K562 (cell line): ENCODE measurements around the gene LACTB. TPM values are rescaled to one million over a fixed set of nuclear protein-coding genes. Genes with fewer than 3 reads are reported as not detected.

Source experiments
- ATAC-seq: fragments of 200-7000 bp; cut with Tn5 transposase; 3 replicates; pipeline ENCODE4 v1.9.1; 2020; ENCODE audit warnings: moderate library complexity
- BruUV-seq: library from RNA; stranded (reverse); fragments of 400-500 nt; replicated peaks from 2 replicates; lab custom pipeline; 2021; lab: Mats Ljungman, UMichigan
- CTCF ChIA-PET: fragments of 300-600 bp; formaldehyde crosslinking; extraction: SDS; loops from one replicate; lab custom pipeline; 2021; ENCODE audit warnings: low intra/inter-chr PET ratio; lab: Yijun Ruan, JAX
- POLR2A ChIA-PET: fragments of 300-600, 350-650 bp; sonication (Branson Sonifier 250); formaldehyde crosslinking; extraction: SDS; loops from one replicate; lab custom pipeline; 2021; ENCODE audit warnings: antibody characterized with exemption, inconsistent platforms; lab: Yijun Ruan, JAX
- DNase-seq, 4 experiments: peaks; one replicate each; pipeline versions ENCODE4 v3.0.0 to v3.0.0-alpha.2; 2011 to 2018; ENCODE audit warnings: low spot score in 3 of 4, mixed read lengths in 3 of 4; ENCODE audit errors: extremely low read depth in 1 of 4
- FAIRE-seq: peaks from 2 replicates; lab custom pipeline; 2011; peaks lifted over from hg19 to GRCh38; lab: Jason Lieb, UNC
- H2AFZ ChIP-seq: 2 replicates; pipeline ENCODE4 v1.6.0; 2011; ENCODE audit warnings: low read depth, low read length, control low read depth, inconsistent platforms
- H3K27ac ChIP-seq: fragments of 200-600 bp; 3 replicates; pipeline ENCODE4 v1.8.0; 2011; ENCODE audit warnings: low read depth, mild to moderate bottlenecking, control low read depth, inconsistent platforms, low read length, moderate library complexity, mixed read lengths; ENCODE audit errors: extremely low read depth
- H3K27me3 ChIP-seq, 2 experiments: fragments of 300-600 bp in 1 of 2; 2 replicates in 1 of 2; 3 replicates in 1 of 2; pipeline versions ENCODE4 v1.6.0 to v1.8.0; 2011; ENCODE audit warnings: inconsistent platforms in 2 of 2, low read length in 2 of 2, mild to moderate bottlenecking in 1 of 2, mixed read lengths in 1 of 2, moderate library complexity in 1 of 2; ENCODE audit not compliant: control insufficient read depth in 2 of 2, insufficient read depth in 2 of 2
- H3K36me3 ChIP-seq: fragments of 300-600 bp; 3 replicates; pipeline ENCODE4 v1.8.0; 2011; ENCODE audit warnings: mild to moderate bottlenecking, low read length, inconsistent platforms; ENCODE audit not compliant: control insufficient read depth, insufficient read depth
- H3K4me1 ChIP-seq, 2 experiments: fragments of 200-600 bp in 1 of 2; replicated peaks in 1 of 2; 2 replicates in 1 of 2; 3 replicates in 1 of 2; pipeline versions ENCODE4 v1.5.1 to v1.8.0; 2011; ENCODE audit warnings: inconsistent platforms in 2 of 2, low read length in 2 of 2, mild to moderate bottlenecking in 1 of 2, mixed read lengths in 1 of 2, moderate library complexity in 1 of 2; ENCODE audit not compliant: control insufficient read depth in 2 of 2, insufficient read depth in 2 of 2
- H3K4me2 ChIP-seq: 2 replicates; pipeline ENCODE4 v1.6.1; 2011; ENCODE audit warnings: low read length, control low read depth, inconsistent platforms, mixed read lengths; ENCODE audit not compliant: insufficient read depth
- H3K4me3 ChIP-seq: fragments of 200-600 bp; sonication (generic), shearing (Covaris generic); 2 replicates; pipeline ENCODE4 v1.5.1; 2016; ENCODE audit warnings: control low read depth, inconsistent platforms
- H3K79me2 ChIP-seq: fragments of 200-600 bp; 3 replicates; pipeline ENCODE4 v1.8.0; 2011; ENCODE audit warnings: low read length, inconsistent platforms; ENCODE audit not compliant: control insufficient read depth, insufficient read depth
- H3K9ac ChIP-seq, 2 experiments: 2 replicates each; pipeline versions ENCODE4 v1.6.0 to v1.6.1; 2011; ENCODE audit warnings: low read depth in 2 of 2, low read length in 2 of 2, control low read depth in 1 of 2, inconsistent platforms in 1 of 2, mild to moderate bottlenecking in 1 of 2, mixed read lengths in 1 of 2; ENCODE audit not compliant: insufficient read depth in 1 of 2
- H3K9me1 ChIP-seq: one replicate; pipeline ENCODE4 v1.6.0; 2011; ENCODE audit warnings: inconsistent platforms, mild to moderate bottlenecking, low read length, moderate library complexity; ENCODE audit not compliant: control insufficient read depth, insufficient read depth
- H3K9me3 ChIP-seq: replicated peaks from 2 replicates; pipeline ENCODE4 v1.5.1; 2011; ENCODE audit warnings: low read depth, low read length, inconsistent platforms; ENCODE audit not compliant: control insufficient read depth, insufficient read depth
- H4K20me1 ChIP-seq: replicated peaks from 2 replicates; pipeline ENCODE4 v1.6.1; 2011; ENCODE audit warnings: low read length, inconsistent platforms, mixed read lengths; ENCODE audit not compliant: control insufficient read depth, insufficient read depth
- BMI1 ChIP-seq: fragments of 150-350 bp; IDR thresholded peaks from 2 replicates; pipeline ENCODE4 v1.6.1; 2014; ENCODE audit warnings: low read length
- RCOR1 ChIP-seq, 2 experiments: IDR thresholded peaks; 2 replicates each; pipeline ENCODE4 v1.6.1; 2012; ENCODE audit warnings: low read depth in 2 of 2, low read length in 2 of 2, borderline replicate concordance in 1 of 2, improper control_type of control experiment in 1 of 2
- SIN3A ChIP-seq, 2 experiments: fragments of 150-350 bp in 1 of 2; IDR thresholded peaks; 2 replicates each; pipeline ENCODE4 v1.6.1; 2011 to 2016; ENCODE audit warnings: borderline replicate concordance in 2 of 2, low read depth in 2 of 2, low read length in 2 of 2, mild to moderate bottlenecking in 2 of 2, moderate library complexity in 2 of 2; ENCODE audit not compliant: control insufficient read depth in 1 of 2
- TAL1 ChIP-seq: fragments of 450-650 bp; IDR thresholded peaks from 2 replicates; pipeline ENCODE4 v1.6.1; 2016; ENCODE audit warnings: mild to moderate bottlenecking
- ZC3H11A ChIP-seq: IDR thresholded peaks from 2 replicates; pipeline ENCODE4 v1.6.1; 2012; ENCODE audit warnings: low read depth, low read length, improper control_type of control experiment
- WGBS: fragments of 100-300 bp; shearing (Covaris generic); methylation state at CpG from one replicate; pipeline ENCODE4 v1.1.6; 2016; ENCODE audit warnings: low coverage, mixed read lengths; ENCODE audit not compliant: insufficient coverage; ENCODE audit errors: missing lambda C conversion rate; 5-methylcytosine and 5-hydroxymethylcytosine counted together
- in situ Hi-C: fragments of 300-500 bp; cut with MboI; formaldehyde crosslinking; loops from 4 replicates; pipeline ENCODE4 v1.15.0; 2018; ENCODE audit warnings: inconsistent platforms, mixed read lengths
- intact Hi-C: fragments of 100-400 bp; cut with micrococcal nuclease; formaldehyde crosslinking; loops from 2 replicates; pipeline ENCODE4 v1.14.2; 2022
- polyA plus RNA-seq, 8 experiments: library from polyadenylated mRNA; depleted of rRNA in 4 of 8; stranded (reverse) in 5 of 8; unstranded in 3 of 8; fragments of >200 nt; fragmentation: Nextera tagmentation in 2 of 8; fragmentation: Illumina TruSeq in 1 of 8; extraction: Ambion mirVana in 2 of 8; extraction: Trizol in 1 of 8; gene quantifications; 2 replicates each; pipeline versions ENCODE4 v1.2.1 to v1.2.3, GENCODE V29; 2011 to 2014; ENCODE audit warnings: inconsistent platforms in 1 of 8, missing spikeins in 1 of 8
- total RNA-seq, 7 experiments: library from RNA; depleted of rRNA in 6 of 7; stranded (reverse); fragments of >200 nt in 6 of 7; fragmentation: Illumina TruSeq in 2 of 7; extraction: Trizol in 2 of 7; gene quantifications; 2 replicates each; pipeline versions ENCODE4 v1.2.1 to v1.2.3, GENCODE V29; 2011 to 2021; ENCODE audit warnings: low replicate concordance in 1 of 7

Gene LACTB
- total and polyA plus RNA-seq, 9 of the 15 experiments (the other 6 are each of a cell fraction or from before 2014, with no cell fraction given), result 3.1 to 15.5 (median 9.8) TPM

DNA sequence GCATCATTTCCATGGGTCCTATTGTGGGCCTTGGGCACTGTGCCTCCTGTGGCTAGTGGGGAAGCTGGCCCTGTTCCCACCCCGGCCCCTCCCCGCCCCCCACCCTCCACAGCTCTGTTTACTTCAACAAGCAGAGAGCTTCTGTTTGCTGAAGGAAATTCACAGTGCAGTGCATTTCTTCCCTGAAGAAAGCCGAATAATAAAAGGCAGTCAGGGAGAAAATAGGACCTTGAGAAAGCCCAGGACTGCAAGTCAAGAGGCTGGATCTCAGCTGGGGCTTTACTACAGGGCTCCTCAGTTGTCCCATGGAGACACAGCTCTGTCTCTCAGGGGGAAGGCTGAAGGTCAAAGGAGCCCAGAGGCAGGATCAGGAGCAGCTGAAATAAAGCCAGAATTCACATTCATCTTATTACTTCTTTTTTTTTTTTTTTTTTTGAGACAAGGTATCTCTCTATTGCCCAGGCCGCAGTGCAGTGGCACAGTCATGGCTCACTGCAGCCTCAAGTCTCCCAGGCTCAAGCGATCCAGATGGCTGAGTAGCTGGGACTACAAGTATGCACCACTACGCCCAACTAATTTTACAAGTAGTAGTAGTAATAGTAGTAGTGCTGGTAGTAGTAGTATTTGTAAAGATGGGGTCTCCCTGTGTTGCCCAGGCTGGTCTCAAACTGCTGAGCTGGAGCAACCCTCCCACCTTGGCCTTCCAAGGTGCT, 33.0 kb upstream of the LACTB start:
- no peak for FAIRE-seq
- DNase-seq, result no peak
- Histone ChIP-seq H3K4me1 (peaks cover 0 to 5% of the 10 kb centered on the region in 2 experiments; a peak in 2 of 5 replicates), H4K20me1 (no peaks in the 10 kb centered on the region), H3K4me2 (no peak overlapping the region), H3K27me3 (0 out of 5 replicates have a peak, but pooled peaks cover 0 to 3% of the 10 kb centered on the region in 2 experiments), H3K9me1 (no peaks in the 10 kb centered on the region), H3K79me2 (no peaks in the 10 kb centered on the region), H3K36me3 (no peaks in the 10 kb centered on the region), H3K27ac (no peak overlapping the region), H3K9me3 (no peaks in the 10 kb centered on the region), H3K4me3 (no peak overlapping the region), H3K9ac (no peak overlapping the region), H2AFZ (no peak overlapping the region)
- in situ Hi-C loops, result no loop called here
- BruUV-seq, result no TSS peak
- ATAC-seq, result no peak
- no peak for TF ChIP-seq TAL1
- no peak for TF ChIP-seq RCOR1 (IDR thresholded peaks at IDR 0.05; ENCODE audit: borderline replicate concordance in 1 of 2, low read depth in 2 of 2, low read length in 2 of 2)
- TF ChIP-seq ZC3H11A, result no peak
- TF ChIP-seq BMI1, result no peak
- TF ChIP-seq SIN3A (IDR thresholded peaks at IDR 0.05; ENCODE audit: borderline replicate concordance in 2 of 2, control insufficient read depth in 1 of 2, low read depth in 2 of 2, low read length in 2 of 2), result no peak
- ChIA-PET POLR2A (no interaction called here), CTCF (no interaction called here)
- 48% methylated on average over 6 of the region's 6 CpGs for WGBS
- intact Hi-C loops, result no loop called here
